ENCODE results near the gene SOX1. TPM values are rescaled to one million over a fixed set of nuclear protein-coding genes. Genes with fewer than 3 reads are reported as not detected.

Gene SOX1
- total and polyA plus RNA-seq, 2 of the 13 experiments (the other 11 are each of a cell fraction or from before 2014, with no cell fraction given): not detected

GRCh38 chr13:112111239-112111857, 44.4 kb downstream of the SOX1 start (continued):
- TF ChIP-seq HMG20B (CRISPR knock-in tag; conservative IDR thresholded peaks at IDR 0.05) (no peak), HHEX (CRISPR knock-in tag; IDR thresholded peaks at IDR 0.05) (no peak), ZMAT3 (CRISPR knock-in tag; conservative IDR thresholded peaks at IDR 0.05) (no peak), MEIS2 (CRISPR knock-in tag; IDR thresholded peaks at IDR 0.05) (no peak)

DNA sequence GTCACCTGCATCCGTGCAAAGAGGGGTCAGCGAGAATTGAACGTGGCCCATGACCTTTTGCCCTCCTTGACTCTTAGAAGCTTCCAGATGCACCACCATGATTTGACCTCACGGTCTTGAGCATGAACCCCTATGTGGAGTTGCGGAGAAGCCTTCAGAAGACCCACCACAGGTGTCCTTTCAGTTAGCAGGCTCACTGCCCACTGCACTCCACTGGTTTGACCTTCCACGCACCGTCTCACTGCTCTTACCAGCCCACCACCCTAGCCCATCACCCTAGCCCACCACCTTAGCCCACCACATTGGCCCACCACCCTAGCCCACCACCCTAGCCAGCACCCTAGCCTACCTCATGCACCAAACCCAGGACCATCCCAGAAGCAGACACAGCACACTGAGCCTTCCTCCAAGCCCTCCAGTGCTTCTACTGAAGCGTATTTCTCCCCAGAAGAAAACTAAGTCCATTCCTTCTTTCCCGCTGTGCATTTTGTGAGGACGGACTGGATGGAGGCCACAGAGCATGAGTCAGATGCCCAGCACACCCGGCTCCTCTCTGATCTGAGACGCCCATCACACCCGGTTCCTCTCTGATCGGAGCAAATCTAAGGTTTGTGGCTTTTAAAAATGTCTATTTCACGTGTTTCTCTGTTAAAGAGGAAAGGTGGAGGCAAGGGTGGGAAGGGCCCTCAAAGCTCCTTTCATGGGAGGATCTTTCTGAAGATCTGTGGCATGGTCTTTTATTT, 45.8 kb downstream of the SOX1 start:
- no peak for FAIRE-seq
- TF ChIP-seq MTA1 (CRISPR knock-in tag; IDR thresholded peaks at IDR 0.05; ENCODE audit: borderline replicate concordance): no peak
- no peak for TF ChIP-seq ETV6 (CRISPR knock-in tag; conservative IDR thresholded peaks at IDR 0.05)
- TF ChIP-seq ZFP62 (CRISPR knock-in tag; IDR thresholded peaks at IDR 0.05): no peak
- no peak for TF ChIP-seq ZNF546 (CRISPR knock-in tag; conservative IDR thresholded peaks at IDR 0.05)
- no peak for TF ChIP-seq SMARCC2 (IDR thresholded peaks at IDR 0.05)
- TF ChIP-seq KMT2B (CRISPR knock-in tag; IDR thresholded peaks at IDR 0.05): no peak
- TF ChIP-seq NONO (IDR thresholded peaks at IDR 0.05): no peak
- no peak for TF ChIP-seq NONO (CRISPR knock-in tag; conservative IDR thresholded peaks at IDR 0.05)
- TF ChIP-seq RBM39 (IDR thresholded peaks at IDR 0.05; ENCODE audit: low read depth, low read length, poor library complexity, severe bottlenecking): no peak
- TF ChIP-seq, protein P1, sequence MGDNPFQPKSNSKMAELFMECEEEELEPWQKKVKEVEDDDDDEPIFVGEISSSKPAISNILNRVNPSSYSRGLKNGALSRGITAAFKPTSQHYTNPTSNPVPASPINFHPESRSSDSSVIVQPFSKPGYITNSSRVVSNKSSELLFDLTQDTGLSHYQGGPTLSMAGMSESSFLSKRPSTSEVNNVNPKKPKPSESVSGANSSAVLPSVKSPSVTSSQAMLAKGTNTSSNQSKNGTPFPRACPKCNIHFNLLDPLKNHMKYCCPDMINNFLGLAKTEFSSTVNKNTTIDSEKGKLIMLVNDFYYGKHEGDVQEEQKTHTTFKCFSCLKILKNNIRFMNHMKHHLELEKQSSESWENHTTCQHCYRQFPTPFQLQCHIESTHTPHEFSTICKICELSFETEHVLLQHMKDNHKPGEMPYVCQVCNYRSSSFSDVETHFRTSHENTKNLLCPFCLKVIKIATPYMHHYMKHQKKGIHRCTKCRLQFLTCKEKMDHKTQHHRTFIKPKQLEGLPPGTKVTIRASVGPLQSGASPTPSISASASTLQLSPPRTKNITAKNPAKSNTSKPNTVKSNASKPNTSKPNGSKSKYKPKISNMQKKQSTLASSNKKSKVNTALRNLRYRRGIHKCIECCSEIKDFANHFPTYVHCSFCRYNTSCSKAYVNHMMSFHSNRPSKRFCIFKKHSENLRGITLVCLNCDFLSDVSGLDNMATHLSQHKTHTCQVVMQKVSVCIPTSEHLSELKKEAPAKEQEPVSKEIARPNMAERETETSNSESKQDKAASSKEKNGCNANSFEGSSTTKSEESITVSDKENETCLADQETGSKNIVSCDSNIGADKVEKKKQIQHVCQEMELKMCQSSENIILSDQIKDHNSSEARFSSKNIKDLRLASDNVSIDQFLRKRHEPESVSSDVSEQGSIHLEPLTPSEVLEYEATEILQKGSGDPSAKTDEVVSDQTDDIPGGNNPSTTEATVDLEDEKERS (CRISPR knock-in tag; IDR thresholded peaks at IDR 0.05): no peak
- TF ChIP-seq, protein P2, sequence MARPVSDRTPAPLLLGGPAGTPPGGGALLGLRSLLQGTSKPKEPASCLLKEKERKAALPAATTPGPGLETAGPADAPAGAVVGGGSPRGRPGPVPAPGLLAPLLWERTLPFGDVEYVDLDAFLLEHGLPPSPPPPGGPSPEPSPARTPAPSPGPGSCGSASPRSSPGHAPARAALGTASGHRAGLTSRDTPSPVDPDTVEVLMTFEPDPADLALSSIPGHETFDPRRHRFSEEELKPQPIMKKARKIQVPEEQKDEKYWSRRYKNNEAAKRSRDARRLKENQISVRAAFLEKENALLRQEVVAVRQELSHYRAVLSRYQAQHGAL (CRISPR knock-in tag; IDR thresholded peaks at IDR 0.05; ENCODE audit: not compliant biosample characterization): no peak
- TF ChIP-seq RFX1 (IDR thresholded peaks at IDR 0.05): no peak

More for the DNA sequence above, 45.8 kb downstream of the SOX1 start:
- Histone ChIP-seq H3K4me1 (ENCODE audit: insufficient read depth, low read length) (no peaks in the 10 kb centered on the region), H3K4me2 (ENCODE audit: low read depth, low read length) (no peak overlapping the region), H3K79me2 (ENCODE audit: insufficient read depth, low read length) (no peaks in the 10 kb centered on the region), H3K36me3 (replicated peaks in 1 of 2; ENCODE audit: control insufficient read depth in 1 of 2, insufficient read depth in 2 of 2, low read length in 2 of 2) (no peaks in the 10 kb centered on the region), H2AFZ (ENCODE audit: low read length) (no peak overlapping the region), H4K20me1 (ENCODE audit: insufficient read depth, low read length) (no peaks in the 10 kb centered on the region), H3K4me3 (replicated peaks in 1 of 3; ENCODE audit: insufficient read depth in 1 of 3, low read depth in 2 of 3, low read length in 3 of 3) (no peak overlapping the region), H3K27me3 (ENCODE audit: control insufficient read depth in 1 of 2, insufficient read depth in 2 of 2, low read length in 2 of 2) (peaks cover 6 to 65% of the 10 kb centered on the region in 2 experiments; a peak in 4 of 5 replicates), H3K9me3 (ENCODE audit: low read length) (no peaks in the 10 kb centered on the region), H3K27ac (ENCODE audit: extremely low read length, insufficient read depth, low read length) (no peak overlapping the region), H3K9ac (ENCODE audit: insufficient read depth, low read depth, low read length) (no peak overlapping the region)
- BruUV-seq (replicated peaks): no TSS peak
- ATAC-seq: no peak
- intact Hi-C loops (cut with micrococcal nuclease; ENCODE audit: unreplicated experiment): no loop called here
- no peak for DNase-seq (ENCODE audit: low spot score)
- ChIA-PET CTCF (ENCODE audit: low intra/inter-chr PET ratio, low total read pairs) (no interaction called here), POLR2A (no interaction called here)
- in situ Hi-C loops (cut with HindIII; ENCODE audit: extremely low pct_ligation_motif_present, low pct_unique_long_range_greater_than_20kb): no loop called here
- 10% methylated on average over 15 of the region's 15 CpGs for WGBS (ENCODE audit: low lambda C conversion rate)
